Right cardiac atrium (tissue), 5 donors: Measurements from ENCODE around the gene MAPKAPK2. TPM values are rescaled to one million over a fixed set of nuclear protein-coding genes. Genes with fewer than 3 reads are reported as not detected.

Source experiments
- ATAC-seq, 2 donors: fragments of 200-7000 bp; cut with Tn5 transposase; one replicate each; pipeline versions ENCODE4 v1.8.0 to v1.9.1; 2020; ENCODE audit warnings: moderate library complexity in 2 of 2, mild to moderate bottlenecking in 1 of 2
- DNase-seq, 3 donors: peaks; one replicate each; pipeline ENCODE4 v3.0.0-alpha.2; 2020
- H3K27ac ChIP-seq: one replicate; pipeline ENCODE4 v1.5.1; 2013; ENCODE audit warnings: mild to moderate bottlenecking, low read length, control low read depth, moderate library complexity
- H3K27me3 ChIP-seq: one replicate; pipeline ENCODE4 v1.6.1; 2013; ENCODE audit not compliant: control insufficient read depth, insufficient read depth
- H3K4me1 ChIP-seq: one replicate; pipeline ENCODE4 v1.6.1; 2013; ENCODE audit warnings: low read length; ENCODE audit not compliant: control insufficient read depth, insufficient read depth
- H3K4me3 ChIP-seq: one replicate; pipeline ENCODE4 v1.5.1; 2013; ENCODE audit warnings: low read length, control low read depth
- H3K9me3 ChIP-seq: one replicate; pipeline ENCODE4 v1.6.1; 2013; ENCODE audit warnings: low read length; ENCODE audit not compliant: control insufficient read depth
- WGBS: extraction: QIAGEN DNeasy Blood & Tissue Kit; methylation state at CpG from one replicate; pipeline ENCODE4 v1.1.7; 2013; 5-methylcytosine and 5-hydroxymethylcytosine counted together
- intact Hi-C, 4 donors: fragments of 100-400 bp; cut with DNase I; formaldehyde crosslinking; loops; one replicate each; pipeline versions ENCODE4 v1.11.0 to v1.14.0; 2022 to 2023
- polyA plus RNA-seq: library from polyadenylated mRNA; stranded (reverse); fragments of 200-250 nt; gene quantifications from one replicate; pipeline ENCODE4 v1.2.3, GENCODE V29; 2013
- total RNA-seq, 4 donors: library from RNA; stranded (reverse); fragmentation: NEBNext Ultra II Directional; extraction: Animal tissue kit (Norgen Biotek cat#: 25700); gene quantifications; one replicate each; pipeline ENCODE4 v1.2.1, GENCODE V29; 2021
- donor health status: healthy with polysubstance abuse.
- donor health status: DM: no; HTN: yes; CAD: no.
- donor health status: DM: no; HTN: no; CAD: no.
- donor health status: DM: no; HTN: yes; CAD: no; lungs with severe emphysema.
- donor health status: DM: yes; HTN: yes; CAD: no.

MAPKAPK2 gene
- total and polyA plus RNA-seq, 5 donors, result 129 to 221 (median 212) TPM

DNA sequence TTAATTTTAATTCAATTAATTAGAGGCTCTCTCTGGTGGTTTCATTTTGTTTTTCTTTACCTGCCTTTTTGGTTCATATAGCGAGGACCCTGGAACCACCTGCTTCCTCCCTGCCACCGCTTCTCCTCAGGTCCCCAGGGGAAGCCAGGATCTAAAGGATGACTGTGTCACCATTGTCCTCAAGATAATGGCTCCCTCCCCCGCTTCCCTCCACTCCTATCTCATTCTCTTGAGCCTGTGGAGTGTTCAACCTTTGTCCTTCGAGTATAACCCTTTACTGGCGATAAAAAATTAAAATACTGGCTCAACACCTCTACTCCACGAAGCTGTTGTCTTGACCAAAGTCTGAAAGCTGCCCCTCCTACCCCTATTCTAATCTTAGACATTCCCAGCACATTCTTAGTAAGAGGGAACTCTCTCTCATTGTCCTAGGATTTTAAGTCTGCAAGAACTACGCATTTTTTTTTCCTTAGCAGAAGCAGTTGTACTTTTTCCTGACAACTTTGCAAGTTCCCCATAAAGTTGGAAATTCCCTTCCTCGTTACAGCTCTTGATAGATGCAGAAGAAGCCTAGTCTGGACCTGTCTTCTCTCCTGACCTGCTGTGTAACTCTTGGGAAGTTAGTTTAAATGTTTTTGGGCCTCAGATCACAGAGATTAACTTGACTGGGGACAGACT is 12.6 kb upstream of the MAPKAPK2 start:
- WGBS, result 18% methylated on average over 8 of the region's 8 CpGs
- H3K27me3 ChIP-seq, result no peaks in the 10 kb centered on the region
- H3K4me3 ChIP-seq, result no peak overlapping the region
- DNase-seq (no peak), ATAC-seq (peak in 1 of 2 donors; percentile 48)
- no peaks in the 10 kb centered on the region for H3K9me3 ChIP-seq
- intact Hi-C loops, result no loop called here
- H3K4me1 ChIP-seq, result peaks cover 12% of the 10 kb centered on the region
- peak overlapping the region; percentile 79 for H3K27ac ChIP-seq

DNA sequence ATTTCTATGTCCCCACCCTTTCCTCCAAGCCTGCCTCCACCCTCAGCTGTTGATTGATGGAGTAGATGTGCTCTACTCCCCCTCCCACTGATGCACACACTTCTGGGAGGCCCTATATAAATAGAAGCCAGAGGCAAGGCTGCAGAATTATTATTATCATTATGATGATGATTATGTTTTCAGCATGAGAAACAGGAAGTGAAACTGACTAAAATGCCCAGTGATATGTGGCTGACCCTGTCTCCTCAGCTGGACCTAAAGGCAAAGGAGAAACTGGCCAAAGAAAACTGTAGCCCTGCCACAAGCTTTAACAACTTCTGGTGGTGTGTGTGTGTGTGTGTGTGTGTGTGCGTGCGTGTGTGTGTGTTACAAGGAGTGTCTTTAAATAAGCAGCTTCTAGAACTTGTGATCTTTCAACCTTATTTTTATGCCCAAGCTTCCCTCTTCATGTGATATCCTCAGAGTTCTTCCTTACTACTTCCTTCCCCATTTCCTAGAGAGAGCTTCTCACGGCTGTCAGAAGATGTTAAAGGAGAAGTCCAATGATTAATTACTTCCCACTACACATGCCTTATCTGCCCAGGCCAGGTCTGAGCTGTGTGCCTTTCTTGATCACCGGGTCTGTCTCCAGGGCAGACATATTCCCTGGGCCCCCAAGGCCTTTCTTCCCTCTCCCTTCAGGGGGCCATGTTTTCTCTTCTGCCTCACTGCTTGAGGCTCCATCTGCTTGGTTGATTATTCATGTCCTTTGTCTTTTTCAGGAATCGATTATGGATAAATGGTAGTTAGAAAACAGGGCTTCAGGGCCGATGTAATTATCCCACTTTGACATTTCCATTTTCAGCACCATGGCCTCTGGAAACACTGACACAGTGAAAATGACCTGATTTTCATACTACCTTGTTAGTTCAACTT is 11.6 kb upstream of the MAPKAPK2 start:
- Histone ChIP-seq H3K9me3 (no peaks in the 10 kb centered on the region), H3K27ac (peak overlapping the region; percentile 84), H3K27me3 (no peaks in the 10 kb centered on the region), H3K4me1 (peaks cover 12% of the 10 kb centered on the region), H3K4me3 (no peak overlapping the region)
- intact Hi-C loops, result no loop called here
- DNase-seq, result peak in 1 of 3 donors; percentile 65
- peak; percentile 47 to 61 for ATAC-seq
- 32% methylated on average over 6 of the region's 6 CpGs for WGBS

DNA sequence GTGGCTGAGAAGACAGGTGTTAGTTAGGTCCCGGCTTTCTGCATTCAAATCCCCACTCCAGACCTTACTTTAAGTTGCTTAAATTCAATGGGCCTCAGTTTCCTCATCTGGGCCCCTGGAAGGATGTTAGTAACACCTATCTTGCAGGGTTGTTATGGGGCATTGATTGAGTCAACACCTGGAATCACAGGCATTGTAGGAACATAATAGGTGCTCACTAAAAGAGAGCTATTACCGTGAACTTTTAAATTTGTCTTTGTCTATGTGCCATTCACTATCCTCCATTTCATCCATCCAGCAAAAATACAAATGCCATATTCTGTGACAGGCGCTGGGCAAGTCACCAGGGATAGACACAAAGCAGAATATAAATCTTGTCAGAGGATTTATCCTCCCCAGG is 10.5 kb upstream of the MAPKAPK2 start:
- Histone ChIP-seq H3K27ac (peak overlapping the region; percentile 23), H3K27me3 (no peaks in the 10 kb centered on the region), H3K4me1 (peaks cover 12% of the 10 kb centered on the region), H3K9me3 (no peaks in the 10 kb centered on the region), H3K4me3 (no peak overlapping the region)
- DNase-seq, result no peak
- ATAC-seq, result no peak
- intact Hi-C loops, result no loop called here
- 100% methylated on average over 3 of the region's 3 CpGs for WGBS

DNA sequence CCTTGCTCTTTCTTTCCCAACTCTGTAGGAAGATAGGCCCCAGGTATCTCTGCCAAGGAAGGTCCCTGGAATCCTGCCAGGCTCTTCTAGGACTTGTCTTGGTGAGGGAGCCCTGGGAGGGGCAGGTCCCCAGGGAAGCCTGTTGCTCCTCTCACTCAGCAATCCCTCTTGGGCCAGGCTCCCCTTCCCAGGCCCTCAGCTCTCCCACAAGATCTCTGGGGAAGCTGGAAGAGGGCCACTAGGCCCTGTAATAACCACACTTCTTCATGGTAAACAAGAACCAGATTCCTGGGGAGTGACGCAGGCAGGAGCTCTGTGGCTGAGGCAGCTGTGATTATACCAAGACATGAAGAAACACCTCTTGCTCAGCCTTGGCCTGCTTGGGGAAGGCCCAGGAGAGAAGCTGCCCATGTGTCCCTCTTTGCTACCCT is 9.9 kb upstream of the MAPKAPK2 start:
- peaks cover 12% of the 10 kb centered on the region for H3K4me1 ChIP-seq
- no peak overlapping the region for H3K4me3 ChIP-seq
- H3K9me3 ChIP-seq, result no peaks in the 10 kb centered on the region
- ATAC-seq (peak; percentile 40 to 49), DNase-seq (peak; percentile 67 to 73 (median 67))
- no peaks in the 10 kb centered on the region for H3K27me3 ChIP-seq
- H3K27ac ChIP-seq, result peak overlapping the region; percentile 57
- 60% methylated on average over 1 of the region's 1 CpG for WGBS
- intact Hi-C loops, result no loop called here

DNA sequence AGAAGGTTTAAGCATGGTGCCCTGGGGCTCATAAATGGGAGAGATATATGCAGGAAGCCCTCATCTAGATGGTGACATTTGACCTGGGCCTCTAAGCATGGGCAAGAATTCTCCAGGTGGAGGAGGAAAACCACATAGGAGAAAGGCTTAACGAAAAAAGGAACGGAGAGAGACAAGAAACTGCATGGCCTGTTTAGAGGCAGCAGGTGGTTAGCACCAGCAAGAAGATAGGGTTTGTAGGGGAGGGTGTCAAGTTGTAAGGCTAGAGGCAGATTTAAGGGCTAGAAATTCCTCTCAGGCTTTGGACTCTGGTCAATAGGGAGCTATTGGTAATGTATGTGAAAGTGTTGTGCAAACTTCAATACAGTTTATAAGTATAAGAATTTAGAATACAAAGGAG is 8.2 kb upstream of the MAPKAPK2 start:
- ATAC-seq, result no peak
- no peak for DNase-seq
- Histone ChIP-seq H3K4me3 (no peak overlapping the region), H3K27ac (no peak overlapping the region), H3K27me3 (no peaks in the 10 kb centered on the region), H3K4me1 (peaks cover 12% of the 10 kb centered on the region), H3K9me3 (no peaks in the 10 kb centered on the region)
- intact Hi-C loops, result no loop called here
- 87% methylated on average over 2 of the region's 2 CpGs for WGBS

DNA sequence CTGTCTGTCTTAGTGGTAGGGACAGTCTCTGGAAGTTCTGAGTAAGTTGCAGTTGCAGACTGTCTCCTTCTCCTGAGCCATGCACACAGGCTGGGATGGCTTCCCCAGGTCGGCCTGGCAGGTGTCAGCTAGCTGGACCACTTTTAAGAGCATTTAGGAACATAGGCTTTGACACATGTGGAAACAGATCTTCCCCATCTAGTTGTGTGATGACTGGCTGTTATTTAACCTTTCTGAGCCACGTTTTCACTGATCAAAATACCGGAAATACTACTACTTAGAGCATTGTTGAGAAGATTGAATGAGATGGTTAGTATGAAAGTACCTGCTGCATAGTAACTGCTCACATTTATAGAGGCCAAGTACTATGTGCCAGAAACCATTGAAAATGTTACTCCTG is 6.2 kb upstream of the MAPKAPK2 start:
- intact Hi-C loops, result no loop called here
- Histone ChIP-seq H3K4me1 (peaks cover 9% of the 10 kb centered on the region), H3K4me3 (no peak overlapping the region), H3K27me3 (no peaks in the 10 kb centered on the region), H3K9me3 (no peaks in the 10 kb centered on the region), H3K27ac (no peak overlapping the region)
- no peak for ATAC-seq
- WGBS, result 85% methylated on average over 3 of the region's 3 CpGs
- DNase-seq, result no peak

DNA sequence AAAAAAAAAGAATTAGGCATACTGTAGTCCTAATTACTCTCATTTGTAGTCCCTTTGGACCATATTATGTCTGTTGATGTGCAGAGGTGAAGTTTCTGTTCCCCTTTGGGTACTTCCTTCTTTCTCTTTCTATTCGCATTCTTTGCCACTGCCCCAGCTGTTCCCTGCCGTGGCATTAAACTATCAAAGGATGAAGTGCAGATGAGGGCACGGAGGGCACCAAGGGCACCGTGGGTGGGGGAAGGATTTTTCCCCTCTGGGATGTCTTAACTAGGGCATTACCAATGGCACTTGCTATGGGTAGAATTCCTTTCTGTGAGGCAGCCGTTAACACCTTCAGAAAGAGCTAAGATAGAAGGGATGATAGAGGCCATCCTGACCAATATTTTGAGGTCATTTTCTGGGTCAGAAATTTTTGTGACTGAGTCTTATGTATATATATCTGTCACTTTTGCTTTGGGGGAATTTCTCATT is 4.9 kb upstream of the MAPKAPK2 start:
- intact Hi-C loops, result no loop called here
- Histone ChIP-seq H3K4me1 (peaks cover 6% of the 10 kb centered on the region), H3K27me3 (no peaks in the 10 kb centered on the region), H3K9me3 (no peaks in the 10 kb centered on the region), H3K4me3 (no peak overlapping the region), H3K27ac (no peak overlapping the region)
- DNase-seq, result no peak
- ATAC-seq, result no peak
- 48% methylated on average over 5 of the region's 5 CpGs for WGBS

DNA sequence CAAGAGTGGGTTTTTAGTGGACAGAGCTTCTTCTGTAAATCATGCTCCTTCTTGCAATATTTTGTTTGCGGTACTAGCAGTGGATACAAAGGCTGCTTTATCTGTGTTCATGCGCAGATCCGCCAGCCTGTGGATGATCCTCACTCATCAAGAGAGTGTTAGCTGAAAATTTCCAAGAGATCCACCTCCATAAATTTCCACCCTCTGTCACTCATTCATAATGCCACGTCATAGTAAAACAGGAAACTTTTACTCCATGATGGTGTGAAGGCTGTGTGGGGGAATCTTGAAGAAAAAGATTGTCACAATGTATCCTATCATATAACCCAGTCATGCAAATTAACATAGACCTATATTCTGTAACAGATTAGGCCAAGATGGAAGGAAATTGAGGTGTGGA is 4.4 kb upstream of the MAPKAPK2 start:
- DNase-seq (no peak), ATAC-seq (no peak)
- Histone ChIP-seq H3K4me3 (no peak overlapping the region), H3K27ac (no peak overlapping the region), H3K27me3 (no peaks in the 10 kb centered on the region), H3K4me1 (peaks cover under 1% of the 10 kb centered on the region), H3K9me3 (no peaks in the 10 kb centered on the region)
- intact Hi-C loops, result no loop called here
- WGBS, result 51% methylated on average over 4 of the region's 4 CpGs

DNA sequence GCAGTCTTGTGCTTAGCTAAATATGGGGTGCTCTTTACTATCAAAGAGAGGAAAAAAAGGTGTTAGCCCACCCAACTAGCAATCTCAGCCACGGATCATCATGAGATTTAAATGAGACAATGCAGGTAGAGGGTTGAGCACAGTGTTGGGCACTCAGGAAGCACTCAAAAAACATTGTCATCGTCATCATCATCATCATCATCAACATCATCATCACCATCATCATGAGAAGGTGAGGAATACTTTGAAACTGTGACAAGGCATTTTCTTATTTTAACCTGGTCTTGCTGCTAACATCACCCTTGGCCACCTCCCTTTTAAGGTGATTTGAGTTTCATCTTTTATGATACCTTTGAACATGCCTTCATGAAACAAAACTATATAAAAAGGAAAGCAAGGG is 3.3 kb upstream of the MAPKAPK2 start:
- ATAC-seq, result no peak

DNA sequence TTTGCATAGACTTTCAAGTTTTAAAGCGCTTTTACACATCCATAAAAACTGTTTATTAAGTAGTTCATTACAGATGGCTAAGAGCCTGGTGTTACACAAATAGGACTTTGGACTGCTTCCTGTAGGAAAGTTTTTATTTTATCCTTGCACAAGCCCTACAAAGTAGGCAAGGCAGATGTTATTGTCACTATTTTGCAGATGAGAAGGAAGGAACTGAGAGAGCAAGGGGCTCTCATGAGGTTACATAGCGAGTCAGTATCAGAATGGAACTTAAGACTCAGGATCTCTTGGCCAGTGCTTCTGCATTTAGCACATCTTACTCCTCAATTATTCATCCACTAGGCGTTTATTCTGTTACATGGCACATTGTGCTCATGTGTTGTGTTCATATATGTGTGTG is 2.6 kb upstream of the MAPKAPK2 start:
- Histone ChIP-seq H3K4me3 (no peak overlapping the region), H3K9me3 (no peaks in the 10 kb centered on the region), H3K27me3 (no peaks in the 10 kb centered on the region), H3K27ac (no peak overlapping the region), H3K4me1 (no peaks in the 10 kb centered on the region)
- DNase-seq (no peak), ATAC-seq (no peak)
- intact Hi-C loops, result no loop called here
- WGBS, result 72% methylated on average over 3 of the region's 3 CpGs

More for the DNA sequence above, 3.3 kb upstream of the MAPKAPK2 start:
- Histone ChIP-seq H3K27me3 (no peaks in the 10 kb centered on the region), H3K9me3 (no peaks in the 10 kb centered on the region), H3K27ac (no peak overlapping the region), H3K4me1 (no peaks in the 10 kb centered on the region), H3K4me3 (no peak overlapping the region)
- DNase-seq, result no peak
- intact Hi-C loops, result no loop called here
- 70% methylated on average over 2 of the region's 2 CpGs for WGBS

DNA sequence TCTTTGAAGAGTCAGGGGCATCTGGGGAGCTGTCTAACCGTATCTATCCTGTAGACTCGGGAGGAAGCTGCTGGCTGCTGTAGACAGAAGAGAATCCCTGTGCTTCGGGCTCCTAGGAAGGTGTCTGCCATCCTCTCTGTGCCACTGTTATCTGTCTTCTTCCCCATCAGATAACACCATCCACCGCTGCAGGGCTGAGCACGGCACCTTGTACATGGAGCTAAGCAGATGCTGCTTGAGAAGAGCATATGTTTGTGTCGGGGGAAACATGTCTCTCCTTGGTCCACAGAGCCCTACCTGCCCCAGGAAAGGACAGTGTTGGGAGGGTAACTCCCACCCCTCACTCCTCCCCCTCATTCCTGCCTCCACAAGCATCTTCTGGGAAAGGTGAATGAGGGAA is 1.4 kb upstream of the MAPKAPK2 start:
- Histone ChIP-seq H3K9me3 (no peaks in the 10 kb centered on the region), H3K27ac (no peak overlapping the region), H3K4me3 (no peak overlapping the region), H3K27me3 (no peaks in the 10 kb centered on the region), H3K4me1 (peaks cover 7% of the 10 kb centered on the region)
- no peak for ATAC-seq
- intact Hi-C loops, result no loop called here
- no peak for DNase-seq
- 90% methylated on average over 6 of the region's 6 CpGs for WGBS
